GM21786 (cell line): ENCODE results near the gene DMD.
"Not testable (repeated sequence)": the region's sequence is repeated elsewhere in the genome, so short reads cannot be mapped to it uniquely, and the experiment has no call there.

Experiments used
- ATAC-seq: cut with Tn5 transposase; IDR thresholded peaks from one replicate; pipeline ENCODE4 v1.9.1; 2021; ENCODE audit not compliant: unreplicated experiment

The DMD gene

GRCh38 chrX:33211356-33212260, at the start of gene DMD:
TSS of gene DMD (minus strand) at chrX:33211549. CDS start at chrX:33211312, 237 bp downstream.
- ATAC-seq: no peak

DNA sequence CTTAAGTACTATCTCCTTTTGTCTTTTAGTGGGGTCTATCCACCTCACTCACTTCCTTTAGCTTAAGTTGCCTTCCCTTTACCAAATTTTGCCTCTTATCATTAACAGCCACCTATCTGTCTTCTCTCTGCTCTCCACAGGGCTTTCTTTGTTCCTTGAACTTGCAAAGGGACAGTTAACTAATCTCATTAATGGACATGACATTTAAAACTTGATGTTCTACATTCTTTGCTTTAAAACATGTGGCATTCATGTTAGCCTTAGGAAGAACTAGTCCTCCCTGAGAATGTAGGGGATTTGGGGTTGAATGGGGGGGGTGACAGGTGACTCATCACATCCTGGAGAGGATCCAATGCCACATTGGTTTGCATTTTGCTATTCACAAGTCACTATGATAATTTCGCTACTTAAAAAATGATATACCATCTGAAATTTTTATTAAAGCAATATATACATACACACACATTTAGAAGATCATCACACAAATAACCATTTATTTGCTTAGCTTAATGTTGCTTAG, 41.0 kb upstream of the DMD start:
- no peak for ATAC-seq

GRCh38 chrX:33218819-33219218, 7.5 kb upstream of the DMD start:
- no peak for ATAC-seq

- ATAC-seq: no peak
Measured at GRCh38 chrX:33210156-33210555, 1.2 kb downstream of the DMD start.

DNA sequence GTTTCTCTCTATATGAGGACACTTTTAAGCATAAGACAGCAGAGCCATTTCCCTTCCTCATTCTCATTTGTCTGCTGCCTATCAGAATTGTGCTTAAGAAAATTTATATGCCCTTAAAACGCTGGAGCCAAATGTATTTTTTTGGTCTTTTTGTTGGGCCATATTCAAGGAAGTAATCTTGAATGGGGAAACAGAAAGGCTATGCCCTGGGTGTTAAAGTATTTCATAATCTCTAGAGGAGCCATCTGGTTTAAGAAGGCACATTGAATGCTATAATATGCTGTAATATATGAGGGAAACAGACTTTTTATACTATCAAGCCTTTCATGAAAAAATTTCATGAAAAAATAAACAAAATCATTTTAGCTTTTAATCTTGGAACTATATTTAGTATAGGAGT, 4.3 kb downstream of the DMD start:
- no peak for ATAC-seq

GRCh38 chrX:33205321-33205720, 6.0 kb downstream of the DMD start:
- no peak for ATAC-seq

GRCh38 chrX:33204889-33205288, 6.5 kb downstream of the DMD start:
- ATAC-seq: no peak

DNA sequence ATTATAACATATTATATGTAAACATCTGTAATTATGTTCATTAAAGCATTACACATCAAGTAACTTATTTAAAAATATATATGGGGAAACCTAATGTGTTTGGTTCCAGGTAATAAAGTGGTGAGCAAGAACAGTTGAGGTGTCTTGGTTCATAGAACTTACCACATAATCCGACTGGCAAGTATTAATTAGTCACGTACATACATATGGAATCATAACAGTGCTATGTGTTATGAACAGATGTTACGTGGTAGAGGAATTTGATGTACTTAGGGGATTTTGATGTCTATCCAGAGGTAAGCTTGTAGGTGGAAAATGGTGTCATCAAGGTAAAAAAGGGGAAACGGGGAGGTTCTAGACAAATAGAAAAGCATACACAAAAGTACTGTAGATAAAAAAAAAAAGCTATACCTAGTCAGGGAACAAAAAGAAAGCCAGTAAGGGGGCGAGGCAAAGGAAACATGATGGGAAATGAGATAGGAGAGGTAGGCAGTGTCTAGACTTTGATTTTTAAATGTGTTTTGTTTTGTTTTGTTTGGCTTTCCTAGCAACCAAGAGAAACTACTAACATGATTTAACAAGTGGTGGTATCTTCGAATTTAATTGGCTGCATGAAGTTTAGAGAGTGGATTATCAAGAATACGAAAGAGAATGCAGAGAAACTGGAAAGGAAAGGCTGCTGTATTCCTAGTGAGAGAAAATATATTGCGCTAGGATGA, 12.6 kb downstream of the DMD start:
- no peak for ATAC-seq

DNA sequence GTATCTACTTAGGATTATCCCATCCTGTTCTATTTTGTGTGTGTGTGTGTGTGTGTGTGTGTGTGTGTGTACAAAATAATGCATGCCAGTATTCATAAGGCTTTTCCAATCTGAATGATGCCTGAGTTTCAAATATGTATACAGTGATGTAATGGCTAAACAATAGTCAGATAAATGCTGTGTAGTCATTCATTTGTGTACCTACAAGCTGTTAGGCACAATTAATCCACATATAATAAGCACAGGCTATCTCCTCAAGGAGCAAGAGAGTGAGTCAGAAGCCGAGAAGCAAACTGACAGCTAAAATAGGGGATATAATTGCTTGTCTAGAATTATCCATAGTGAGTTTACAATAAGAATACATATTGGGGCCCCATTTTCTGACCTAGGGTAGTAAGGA, 15.7 kb downstream of the DMD start:
- ATAC-seq: no peak

DNA sequence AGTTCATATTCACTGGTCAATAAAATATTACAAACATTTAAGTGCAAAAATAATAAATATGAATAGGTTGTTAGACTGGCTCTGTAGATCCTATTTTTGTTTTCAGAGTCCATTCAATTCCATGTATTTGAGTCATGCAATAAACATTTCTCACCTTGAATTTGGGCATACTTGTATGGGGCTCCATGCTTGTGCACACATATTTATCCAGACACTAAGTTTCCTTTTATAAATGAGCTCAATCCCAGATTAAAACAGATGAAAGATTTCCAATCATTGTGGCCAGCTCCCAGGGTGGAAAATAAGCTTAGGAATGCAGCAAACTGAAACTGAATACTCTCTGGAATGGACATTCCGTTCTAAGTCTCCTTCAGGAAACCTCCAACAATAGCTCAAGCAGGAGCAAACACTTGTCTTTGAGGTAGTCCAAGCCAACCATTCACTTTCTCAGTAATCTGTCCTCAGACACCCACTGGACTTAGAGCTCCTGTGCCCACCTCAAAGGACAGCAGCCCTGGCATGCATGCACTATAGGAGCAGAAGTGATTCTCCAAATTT, 16.4 kb downstream of the DMD start:
- no peak for ATAC-seq

DNA sequence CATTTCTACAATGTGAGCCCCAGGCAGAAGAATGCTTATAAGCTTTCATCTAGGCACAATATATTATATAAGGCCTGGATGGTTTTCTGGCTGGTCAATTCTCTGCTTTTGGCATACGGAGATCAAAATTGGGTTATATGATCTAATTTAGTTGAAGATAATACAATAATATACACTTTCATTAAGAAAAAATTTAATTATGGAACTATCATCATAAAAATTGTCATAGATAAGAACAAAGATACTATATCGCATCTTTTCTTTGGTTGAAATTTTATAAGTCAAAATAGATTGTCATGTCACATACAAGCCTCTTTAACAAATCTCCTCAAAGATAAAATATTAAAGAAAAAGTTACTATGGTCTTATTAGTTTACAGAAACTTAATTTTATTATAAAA, 17.1 kb downstream of the DMD start:
- ATAC-seq: no peak

GRCh38 chrX:33190016-33190415, 21.3 kb downstream of the DMD start:
- ATAC-seq: no peak

- ATAC-seq: no peak
Measured at GRCh38 chrX:33188881-33189280, 22.5 kb downstream of the DMD start.

- ATAC-seq: no peak
Measured at GRCh38 chrX:33188286-33188685, 23.1 kb downstream of the DMD start.

- ATAC-seq: not testable (repeated sequence)
Measured at GRCh38 chrX:33184803-33185202, 26.5 kb downstream of the DMD start.

DNA sequence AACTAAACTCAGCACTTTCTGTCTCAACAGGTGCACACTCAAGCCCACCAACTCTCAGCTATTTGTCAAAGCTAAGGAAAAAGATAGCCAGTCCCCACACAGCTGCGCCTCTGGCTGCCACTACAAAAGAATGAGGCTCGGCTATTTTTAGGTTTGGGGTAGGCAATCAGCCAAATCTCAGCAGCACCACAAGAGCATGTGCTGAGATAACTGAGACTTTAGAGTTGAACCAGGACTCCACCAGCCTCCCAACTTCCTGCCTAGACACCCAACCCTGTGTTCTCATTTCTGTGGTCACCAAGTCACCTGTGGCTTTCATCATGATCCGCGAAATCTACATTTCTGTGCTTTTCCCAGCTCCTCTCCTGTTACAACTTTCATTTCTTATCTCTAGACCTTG, 28.0 kb downstream of the DMD start:
- ATAC-seq: no peak

DNA sequence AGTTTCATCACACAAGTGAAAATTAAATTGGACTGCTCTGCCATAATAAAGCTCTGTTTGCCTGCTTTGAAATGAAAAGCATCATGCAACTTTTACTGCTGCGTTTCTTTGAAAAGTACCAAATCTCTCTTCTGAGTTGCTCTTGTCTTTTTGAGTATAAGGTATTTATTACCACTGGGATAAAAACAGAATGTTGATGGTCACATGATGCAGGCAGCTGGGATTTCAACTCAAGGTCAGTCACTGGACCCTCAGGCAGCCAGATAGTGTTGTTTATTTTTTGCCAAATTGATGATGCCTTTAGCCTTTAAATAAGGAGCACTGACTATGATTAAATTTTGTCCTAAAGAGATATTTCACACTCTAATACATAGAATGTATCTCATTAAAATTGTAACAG, 32.7 kb downstream of the DMD start:
- ATAC-seq: no peak

- ATAC-seq: no peak
Measured at GRCh38 chrX:33178218-33178617, 33.1 kb downstream of the DMD start.

GRCh38 chrX:33175201-33175600, 36.1 kb downstream of the DMD start:
- ATAC-seq: no peak

DNA sequence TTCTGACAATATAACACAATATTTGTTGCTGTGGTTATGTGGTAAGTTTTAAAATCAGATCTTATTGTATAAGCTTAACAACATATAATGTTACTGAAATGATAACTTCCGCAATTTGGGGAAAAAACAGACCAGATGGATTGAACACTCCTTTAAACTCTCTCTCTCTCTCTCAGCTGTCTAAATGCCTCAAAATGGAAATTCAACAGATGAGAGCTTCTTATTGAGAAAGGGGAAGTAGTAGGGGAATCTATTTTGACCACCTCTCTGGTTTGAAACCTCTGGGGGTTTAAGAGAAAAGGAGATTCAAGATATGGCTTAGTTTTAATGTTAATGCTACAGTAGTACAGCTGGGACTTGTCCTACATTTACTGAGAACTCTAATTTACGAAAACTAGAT, 40.3 kb downstream of the DMD start:
- ATAC-seq: no peak

- no peak for ATAC-seq
Measured at GRCh38 chrX:33161829-33162228, 49.5 kb downstream of the DMD start.

GRCh38 chrX:33160273-33160672, 51.1 kb downstream of the DMD start:
- ATAC-seq: no peak
